Colonic mucosa (tissue), 4 donors: ENCODE measurements around the gene CA10. TPM values are rescaled to one million over a fixed set of nuclear protein-coding genes. Genes with fewer than 3 reads are reported as not detected.

Experiments used
- DNase-seq: peaks from one replicate; pipeline ENCODE4 v3.0.0-alpha.2; 2020
- H3K27ac ChIP-seq: fragments of 200-600 bp; one replicate; pipeline ENCODE4 v1.8.0; 2021
- H3K27me3 ChIP-seq: fragments of 200-600 bp; one replicate; pipeline ENCODE4 v1.8.0; 2021
- H3K36me3 ChIP-seq: fragments of 200-600 bp; one replicate; pipeline ENCODE4 v1.8.0; 2021
- H3K4me1 ChIP-seq: fragments of 200-600 bp; one replicate; pipeline ENCODE4 v1.8.0; 2021; ENCODE audit warnings: mild to moderate bottlenecking
- H3K4me3 ChIP-seq: fragments of 200-600 bp; one replicate; pipeline ENCODE4 v1.8.0; 2021
- H3K9ac ChIP-seq, 2 donors: one replicate each; pipeline ENCODE4 v1.7.0; 2013; ENCODE audit warnings: control low read depth in 2 of 2, low read depth in 2 of 2, low read length in 2 of 2
- H3K9me3 ChIP-seq: fragments of 200-600 bp; one replicate; pipeline ENCODE4 v1.8.0; 2021
- CTCF ChIP-seq: fragments of 200-600 bp; IDR thresholded peaks from one replicate; pipeline ENCODE4 v1.8.0; 2022; ENCODE audit warnings: antibody characterized with exemption, mild to moderate bottlenecking
- intact Hi-C: fragments of 100-400 bp; cut with DNase I; formaldehyde crosslinking; loops from one replicate; pipeline ENCODE4 v1.14.1; 2022
- total RNA-seq, 2 donors: library from RNA; stranded (reverse); fragmentation: NEBNext Ultra II Directional in 1 of 2; extraction: Animal tissue kit (Norgen Biotek cat#: 25700) in 1 of 2; gene quantifications; one replicate each; pipeline ENCODE4 v1.2.1, GENCODE V29; 2021
- donor health status: healthy.
- donor health status: DM: no; HTN: no; CAD: no.
- donor health status: DM: no; HTN: no; CAD: no.

CA10 gene
- total RNA-seq, 2 donors from 2014 or later = 0.27 to 0.52 TPM

- H3K9me3 ChIP-seq = no peaks in the 10 kb centered on the region
- no peak overlapping the region for H3K9ac ChIP-seq
- H3K27ac ChIP-seq = no peak overlapping the region
- H3K4me3 ChIP-seq = no peak overlapping the region
- no peaks in the 10 kb centered on the region for H3K27me3 ChIP-seq
- intact Hi-C loops = no loop called here
- H3K4me1 ChIP-seq = no peaks in the 10 kb centered on the region
- no peak for DNase-seq
- H3K36me3 ChIP-seq = no peaks in the 10 kb centered on the region
- no peak for TF ChIP-seq CTCF
These were observed 426.4 kb downstream of the CA10 start for GRCh38 chr17:51731941-51732722.

- Histone ChIP-seq H3K27ac (no peak overlapping the region), H3K9ac (no peak overlapping the region), H3K4me1 (no peaks in the 10 kb centered on the region), H3K4me3 (no peak overlapping the region), H3K36me3 (no peaks in the 10 kb centered on the region), H3K27me3 (no peaks in the 10 kb centered on the region), H3K9me3 (no peaks in the 10 kb centered on the region)
- no peak for DNase-seq
- intact Hi-C loops = no loop called here
- no peak for TF ChIP-seq CTCF
These were observed 428.0 kb downstream of the CA10 start for GRCh38 chr17:51730303-51731050.

- no peak for TF ChIP-seq CTCF
- H3K27ac ChIP-seq = no peak overlapping the region
- H3K4me1 ChIP-seq = no peaks in the 10 kb centered on the region
- no peak overlapping the region for H3K9ac ChIP-seq
- intact Hi-C loops = no loop called here
- H3K4me3 ChIP-seq = no peak overlapping the region
- H3K36me3 ChIP-seq = no peaks in the 10 kb centered on the region
- H3K9me3 ChIP-seq = no peaks in the 10 kb centered on the region
- H3K27me3 ChIP-seq = no peaks in the 10 kb centered on the region
- DNase-seq = no peak
These were observed 433.3 kb downstream of the CA10 start for GRCh38 chr17:51725185-51725584.

- no peak for TF ChIP-seq CTCF
- intact Hi-C loops = no loop called here
- no peak overlapping the region for H3K27ac ChIP-seq
- no peak overlapping the region for H3K4me3 ChIP-seq
- no peak for DNase-seq
- H3K4me1 ChIP-seq = no peaks in the 10 kb centered on the region
- no peaks in the 10 kb centered on the region for H3K9me3 ChIP-seq
- H3K27me3 ChIP-seq = no peaks in the 10 kb centered on the region
- H3K36me3 ChIP-seq = no peaks in the 10 kb centered on the region
- no peak overlapping the region for H3K9ac ChIP-seq
These were observed 434.4 kb downstream of the CA10 start for GRCh38 chr17:51724043-51724580.

- no peak for DNase-seq
- intact Hi-C loops = no loop called here
These were observed 435.5 kb downstream of the CA10 start for GRCh38 chr17:51722994-51723393.

More at GRCh38 chr17:51722994-51723393, 435.5 kb downstream of the CA10 start:
- H3K4me1 ChIP-seq = no peaks in the 10 kb centered on the region
- H3K9me3 ChIP-seq = no peaks in the 10 kb centered on the region
- H3K36me3 ChIP-seq = no peaks in the 10 kb centered on the region
- no peak overlapping the region for H3K27ac ChIP-seq
- TF ChIP-seq CTCF = no peak
- no peaks in the 10 kb centered on the region for H3K27me3 ChIP-seq
- no peak overlapping the region for H3K9ac ChIP-seq
- H3K4me3 ChIP-seq = no peak overlapping the region
